T-helper 2 cell treated with Interferon-gamma antibody and Interleukin-4, amounts not matched to agents 100 ng/mL and 5 ng/mL, for 36 hours (primary cell): ENCODE measurements around the gene MBLAC1. TPM values are rescaled to one million over a fixed set of nuclear protein-coding genes. Genes with fewer than 3 reads are reported as not detected.

Source experiments
- intact Hi-C: fragments of 100-400 bp; cut with micrococcal nuclease; formaldehyde crosslinking; loops from one replicate; pipeline ENCODE4 v1.15.1; 2023
- total RNA-seq: library from RNA; stranded (reverse); gene quantifications from 2 replicates; pipeline ENCODE4 v1.2.3, GENCODE V29; 2022

Gene MBLAC1
- total RNA-seq, result 2.7 and 3.8 TPM in 2 replicates

GRCh38 chr7:100126931-100127865 is at the start of gene MBLAC1:
Gene MBLAC1 (plus strand): TSS chr7:100126967. CDS start chr7:100127396, 429 bp downstream.
- intact Hi-C loops, result loop anchor here (1.0 to 5.0 kb wide), 7 partner anchors 8 to 302 kb away; partner anchors contain the start of genes AP4M1, CNPY4, LAMTOR4 and MCM7

- intact Hi-C loops, result no loop called here
Measured at GRCh38 chr7:100077205-100077604, 49.6 kb upstream of the MBLAC1 start.

GRCh38 chr7:100079024-100079560 is 47.7 kb upstream of the MBLAC1 start:
- intact Hi-C loops, result no loop called here

GRCh38 chr7:100080907-100081534 is 45.7 kb upstream of the MBLAC1 start:
- intact Hi-C loops, result loop anchor here (1.0 to 10.0 kb wide), 10 partner anchors 32 to 676 kb away; partner anchors contain the start of genes BUD31, FAM200A, MBLAC1 and MEPCE

GRCh38 chr7:100081535-100082102 is 45.1 kb upstream of the MBLAC1 start, which contains the start of gene ZNF3:
Gene ZNF3 (minus strand): TSS chr7:100081723. CDS start chr7:100077357, 4,366 bp downstream.
- intact Hi-C loops, result loop anchor here (1.0 to 10.0 kb wide), 11 partner anchors 19 to 677 kb away; partner anchors contain the start of genes BUD31, FAM200A, MBLAC1 and MEPCE

GRCh38 chr7:100082978-100083377 is 43.8 kb upstream of the MBLAC1 start:
- intact Hi-C loops, result loop anchor here (1.0 to 10.0 kb wide), 7 partner anchors 17 to 678 kb away; partner anchors contain the start of genes BUD31, FAM200A, MBLAC1 and MEPCE

GRCh38 chr7:100085515-100085914 is 41.3 kb upstream of the MBLAC1 start:
- intact Hi-C loops, result loop anchor here (10.0 kb wide), 3 partner anchors 461 to 681 kb away; partner anchors contain the start of genes BUD31, FAM200A, PDAP1 and ZNF655

- intact Hi-C loops, result loop anchor here (10.0 kb wide), 3 partner anchors 462 to 682 kb away; partner anchors contain the start of genes BUD31, FAM200A, PDAP1 and ZNF655
Measured at GRCh38 chr7:100087055-100087750, 39.6 kb upstream of the MBLAC1 start.

GRCh38 chr7:100088095-100088620 is 38.6 kb upstream of the MBLAC1 start:
- intact Hi-C loops, result loop anchor here (10.0 kb wide), 3 partner anchors 463 to 683 kb away; partner anchors contain the start of genes BUD31, FAM200A, PDAP1 and ZNF655

GRCh38 chr7:100088621-100089457 is 37.9 kb upstream of the MBLAC1 start, which contains the start of gene COPS6:
Gene COPS6 (plus strand): TSS chr7:100088969. CDS start chr7:100088991, 22 bp downstream.
- intact Hi-C loops, result loop anchor here (1.0 to 10.0 kb wide), 4 partner anchors 11 to 684 kb away; partner anchors contain the start of genes BUD31, FAM200A, PDAP1 and ZNF655

- intact Hi-C loops, result loop anchor here (1.0 to 10.0 kb wide), 4 partner anchors 11 to 685 kb away; partner anchors contain the start of genes BUD31, FAM200A, PDAP1 and ZNF655
Measured at GRCh38 chr7:100089458-100090196, 37.1 kb upstream of the MBLAC1 start.

- intact Hi-C loops, result no loop called here
Measured at GRCh38 chr7:100090527-100091410, 36.0 kb upstream of the MBLAC1 start.

- intact Hi-C loops, result no loop called here
Measured at GRCh38 chr7:100091411-100092181, 35.2 kb upstream of the MBLAC1 start.

- intact Hi-C loops, result no loop called here
Measured at GRCh38 chr7:100093054-100093453, 33.7 kb upstream of the MBLAC1 start.

- intact Hi-C loops, result no loop called here
Measured at GRCh38 chr7:100093498-100093897, 33.3 kb upstream of the MBLAC1 start.

- intact Hi-C loops, result no loop called here
Measured at GRCh38 chr7:100093925-100094486, 32.8 kb upstream of the MBLAC1 start.
